SJSA1 (cell line): ENCODE measurements around the gene AEBP2. TPM values are rescaled to one million over a fixed set of nuclear protein-coding genes. Genes with fewer than 3 reads are reported as not detected.
"Not testable (repeated sequence)": the region's sequence is repeated elsewhere in the genome, so short reads cannot be mapped to it uniquely, and the experiment has no call there.

Experiments used
- DNase-seq, 2 experiments: peaks; one replicate each; pipeline ENCODE4 v3.0.0-alpha.2; 2015 to 2020; ENCODE audit warnings: low spot score in 2 of 2, low read depth in 1 of 2
- H3K27ac ChIP-seq: fragments of 250-450 bp; sonication (Bioruptor Pico); 2 replicates; pipeline ENCODE4 v1.5.1; 2020; ENCODE audit warnings: mild to moderate bottlenecking, moderate library complexity
- H3K27me3 ChIP-seq: fragments of 250-450 bp; sonication (Bioruptor Pico); replicated peaks from 2 replicates; pipeline ENCODE4 v1.5.1; 2020; ENCODE audit warnings: mild to moderate bottlenecking, moderate library complexity
- H3K36me3 ChIP-seq: fragments of 250-450 bp; sonication (Bioruptor Pico); 2 replicates; pipeline ENCODE4 v1.5.1; 2020; ENCODE audit warnings: mild to moderate bottlenecking
- H3K4me1 ChIP-seq: fragments of 250-450 bp; sonication (Bioruptor Pico); replicated peaks from 2 replicates; pipeline ENCODE4 v1.6.1; 2021; ENCODE audit warnings: mild to moderate bottlenecking
- H3K4me3 ChIP-seq: fragments of 250-450 bp; sonication (Bioruptor Pico); 2 replicates; pipeline ENCODE4 v1.5.1; 2020; ENCODE audit warnings: mild to moderate bottlenecking
- H3K9me3 ChIP-seq: fragments of 250-450 bp; sonication (Bioruptor Pico); replicated peaks from 2 replicates; pipeline ENCODE4 v1.5.1; 2020; ENCODE audit warnings: mild to moderate bottlenecking
- total RNA-seq: library from RNA; depleted of rRNA; stranded (reverse); fragments of >200 nt; shearing (Covaris generic); gene quantifications from 2 replicates; pipeline ENCODE4 v1.2.3, GENCODE V29; 2014

Gene AEBP2
- total RNA-seq, 1 experiment from 2014 or later: 14.6 TPM

DNA sequence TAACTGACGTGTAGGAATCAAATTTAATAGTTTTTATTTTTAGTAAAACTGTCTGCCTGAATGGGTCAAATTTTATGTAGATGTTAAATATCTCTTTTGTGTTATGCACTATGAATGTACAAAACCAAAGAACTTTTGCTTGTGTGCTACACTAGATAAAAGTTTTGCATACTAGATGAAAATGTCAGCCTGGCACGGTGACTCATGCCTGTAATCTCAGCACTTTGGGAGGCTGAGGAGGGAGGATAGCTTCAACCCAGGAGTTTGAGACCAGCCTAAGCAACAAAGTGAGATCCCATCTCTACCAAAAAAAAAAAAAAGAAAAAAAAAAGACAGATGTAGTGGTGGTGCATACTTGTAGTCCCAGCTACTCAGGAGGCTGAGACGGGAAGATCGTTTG, 11.1 kb downstream of the AEBP2 start:
- Histone ChIP-seq H3K9me3 (no peaks in the 10 kb centered on the region), H3K27me3 (no peaks in the 10 kb centered on the region), H3K27ac (no peak overlapping the region), H3K4me3 (no peak overlapping the region), H3K4me1 (no peaks in the 10 kb centered on the region; the same call in 1 of the 2 replicates), H3K36me3 (peaks cover 4% of the 10 kb centered on the region; the same call in 1 of the 2 replicates)
- DNase-seq: no peak

DNA sequence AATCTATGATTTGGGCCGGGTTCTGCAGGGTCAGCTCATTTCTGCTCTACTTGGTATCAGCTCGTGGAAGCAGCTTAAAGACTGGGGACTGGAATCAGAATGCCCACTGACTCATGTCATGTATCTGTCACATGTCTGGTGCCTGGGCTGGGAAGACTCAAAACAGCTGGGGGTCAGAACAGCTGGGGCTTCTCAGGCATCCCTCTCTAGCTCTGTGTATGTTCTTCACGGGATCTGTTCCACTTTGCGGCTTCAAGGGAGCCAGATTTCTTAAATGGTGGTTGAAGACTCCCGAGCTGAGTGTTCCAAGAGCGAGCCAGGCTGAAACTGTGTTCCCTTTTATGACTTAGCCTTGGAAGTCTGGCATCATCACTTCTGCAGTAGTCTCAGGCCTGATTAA, 11.9 kb downstream of the AEBP2 start:
- Histone ChIP-seq H3K9me3 (no peaks in the 10 kb centered on the region), H3K27ac (no peak overlapping the region), H3K4me1 (no peaks in the 10 kb centered on the region; the same call in 1 of the 2 replicates), H3K36me3 (peaks cover 4% of the 10 kb centered on the region; the same call in 1 of the 2 replicates), H3K4me3 (no peak overlapping the region), H3K27me3 (no peaks in the 10 kb centered on the region)
- no peak for DNase-seq

DNA sequence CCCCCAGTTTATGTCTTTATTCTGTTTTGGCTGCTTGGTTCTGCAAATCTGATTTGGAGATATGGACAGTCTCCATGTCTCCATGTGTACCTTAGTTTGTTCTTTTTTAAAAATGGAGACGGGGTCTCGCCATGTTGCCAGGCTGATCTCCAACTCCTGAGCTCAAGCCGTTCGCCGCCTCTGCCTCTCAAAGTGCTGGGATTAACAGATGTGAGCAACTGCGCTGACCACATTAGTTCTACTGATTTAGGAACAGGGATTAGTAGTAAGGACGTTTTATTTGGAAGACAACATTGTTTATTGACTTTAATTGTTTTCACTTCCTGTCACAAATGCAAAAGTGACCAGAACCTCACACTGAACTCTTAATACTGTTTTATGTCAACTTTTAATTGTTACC, 14.7 kb downstream of the AEBP2 start:
- H3K36me3 ChIP-seq: no peaks in the 10 kb centered on the region
- no peak for DNase-seq
- no peaks in the 10 kb centered on the region for H3K27me3 ChIP-seq
- H3K9me3 ChIP-seq: no peaks in the 10 kb centered on the region
- no peak overlapping the region for H3K4me3 ChIP-seq
- no peaks in the 10 kb centered on the region; the same call in 1 of the 2 replicates for H3K4me1 ChIP-seq
- H3K27ac ChIP-seq: no peak overlapping the region

DNA sequence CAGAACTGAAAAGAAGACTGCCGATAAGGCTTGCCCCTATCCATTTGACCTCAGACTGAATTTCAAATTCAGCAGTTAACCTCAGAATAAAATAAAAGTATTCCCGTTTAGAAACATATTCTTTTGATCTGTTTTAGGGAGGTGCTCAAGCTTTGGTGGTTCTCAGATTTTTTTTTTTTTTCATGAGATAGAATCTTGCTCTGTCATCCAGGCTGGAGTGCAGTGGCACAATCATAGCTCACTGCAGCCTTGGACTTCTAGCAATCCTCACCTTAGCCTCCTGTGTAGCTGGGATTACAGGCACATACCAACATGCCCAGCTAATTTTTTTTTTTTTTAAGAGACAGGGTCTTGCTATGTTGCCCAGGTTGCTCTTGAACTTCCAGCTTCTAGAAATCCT, 15.5 kb downstream of the AEBP2 start:
- no peak for DNase-seq

DNA sequence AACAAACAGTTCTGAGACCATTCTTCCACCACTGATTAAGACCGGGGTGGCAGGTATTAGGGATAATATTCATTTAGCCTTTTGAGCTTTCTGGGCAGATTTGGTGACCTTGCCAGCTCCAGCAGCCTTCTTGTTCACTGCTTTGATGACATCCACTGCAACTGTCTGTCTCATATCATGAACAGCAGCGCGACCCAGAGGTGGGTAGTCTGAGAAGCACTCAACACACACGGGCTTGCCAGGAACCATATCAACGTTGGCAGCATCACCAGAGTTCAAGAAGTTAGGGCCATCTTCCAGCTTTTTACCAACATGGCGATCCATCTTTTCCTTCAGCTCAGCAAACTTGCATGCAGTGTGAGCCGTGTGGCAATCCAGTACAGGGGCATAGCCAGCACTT, 16.9 kb downstream of the AEBP2 start:
- no peak overlapping the region for H3K27ac ChIP-seq
- no peaks in the 10 kb centered on the region for H3K27me3 ChIP-seq
- no peaks in the 10 kb centered on the region for H3K9me3 ChIP-seq
- DNase-seq: no peak
- no peaks in the 10 kb centered on the region; the same call in 1 of the 2 replicates for H3K36me3 ChIP-seq
- H3K4me3 ChIP-seq: no peak overlapping the region
- no peaks in the 10 kb centered on the region for H3K4me1 ChIP-seq

More for the DNA sequence above, 15.5 kb downstream of the AEBP2 start:
- H3K27me3 ChIP-seq: no peaks in the 10 kb centered on the region
- H3K36me3 ChIP-seq: no peaks in the 10 kb centered on the region; the same call in 1 of the 2 replicates
- H3K4me1 ChIP-seq: no peaks in the 10 kb centered on the region; the same call in 1 of the 2 replicates
- no peaks in the 10 kb centered on the region for H3K9me3 ChIP-seq
- H3K4me3 ChIP-seq: no peak overlapping the region
- H3K27ac ChIP-seq: no peak overlapping the region

DNA sequence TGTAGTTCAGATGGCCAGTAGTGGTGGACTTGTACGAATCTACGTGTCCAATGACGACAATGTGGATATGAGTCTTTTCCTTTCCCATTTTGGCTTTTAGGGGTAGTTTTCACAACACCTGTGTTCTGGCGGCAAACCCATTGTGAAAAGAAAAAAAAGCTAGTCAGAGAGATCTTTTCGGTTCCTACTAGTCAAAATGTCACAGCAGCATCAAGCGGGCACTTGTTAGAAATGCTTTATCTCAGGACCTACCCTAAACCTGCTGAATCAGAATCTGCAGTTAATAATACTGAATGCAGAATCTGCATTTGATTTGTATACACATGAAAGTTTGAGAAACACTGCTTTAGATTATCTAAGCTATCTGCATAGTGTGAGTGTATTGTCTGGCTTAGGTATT, 18.3 kb downstream of the AEBP2 start:
- H3K36me3 ChIP-seq: peaks cover 6% of the 10 kb centered on the region
- no peaks in the 10 kb centered on the region for H3K4me1 ChIP-seq
- H3K4me3 ChIP-seq: no peak overlapping the region
- no peaks in the 10 kb centered on the region for H3K27me3 ChIP-seq
- H3K27ac ChIP-seq: no peak overlapping the region
- DNase-seq: no peak
- H3K9me3 ChIP-seq: no peaks in the 10 kb centered on the region

DNA sequence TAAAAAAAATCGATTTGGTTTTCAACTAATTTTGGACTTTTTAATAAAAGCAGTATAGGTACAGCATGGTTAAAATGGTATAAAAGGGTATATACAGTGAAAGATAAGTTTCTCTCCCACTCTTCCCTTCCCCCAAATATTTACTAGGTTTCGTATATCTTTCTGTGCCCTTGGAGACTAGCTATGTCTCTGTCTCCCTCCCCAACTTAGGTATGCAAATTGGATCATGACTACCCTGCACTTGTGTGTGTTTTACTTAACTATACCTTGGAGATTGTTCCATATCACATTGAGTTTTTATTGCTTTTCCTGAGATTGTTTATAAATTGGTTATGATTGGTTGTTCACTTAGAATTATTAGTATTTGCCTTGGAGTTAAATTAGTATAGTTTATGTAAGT, 19.4 kb downstream of the AEBP2 start:
- DNase-seq: no peak
- Histone ChIP-seq H3K4me3 (no peak overlapping the region), H3K27me3 (no peaks in the 10 kb centered on the region), H3K27ac (no peak overlapping the region), H3K36me3 (peaks cover 14% of the 10 kb centered on the region), H3K9me3 (no peaks in the 10 kb centered on the region), H3K4me1 (no peaks in the 10 kb centered on the region)

DNA sequence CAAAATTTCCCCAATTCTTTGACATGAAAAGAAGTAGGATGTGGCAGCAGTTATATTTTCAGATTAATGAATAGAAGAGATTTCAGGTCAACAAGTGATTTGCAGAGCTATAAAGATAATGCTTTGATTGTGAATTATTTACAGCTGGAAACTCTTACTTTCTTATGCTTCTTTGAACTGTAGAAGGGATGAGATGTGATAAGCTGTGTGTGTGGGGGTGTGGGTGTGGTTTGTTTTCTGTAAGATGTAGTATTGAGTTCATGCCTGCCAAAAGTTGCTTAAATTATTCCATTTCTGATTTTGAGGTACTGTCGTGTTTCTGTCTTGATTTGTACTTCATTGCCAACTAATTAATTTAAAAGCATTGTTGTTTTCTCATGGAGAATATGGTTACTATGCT, 22.7 kb downstream of the AEBP2 start:
- H3K27me3 ChIP-seq: no peaks in the 10 kb centered on the region
- H3K4me1 ChIP-seq: no peaks in the 10 kb centered on the region
- H3K4me3 ChIP-seq: no peak overlapping the region
- no peak overlapping the region for H3K27ac ChIP-seq
- H3K36me3 ChIP-seq: peaks cover 31% of the 10 kb centered on the region
- DNase-seq: no peak
- H3K9me3 ChIP-seq: no peaks in the 10 kb centered on the region

DNA sequence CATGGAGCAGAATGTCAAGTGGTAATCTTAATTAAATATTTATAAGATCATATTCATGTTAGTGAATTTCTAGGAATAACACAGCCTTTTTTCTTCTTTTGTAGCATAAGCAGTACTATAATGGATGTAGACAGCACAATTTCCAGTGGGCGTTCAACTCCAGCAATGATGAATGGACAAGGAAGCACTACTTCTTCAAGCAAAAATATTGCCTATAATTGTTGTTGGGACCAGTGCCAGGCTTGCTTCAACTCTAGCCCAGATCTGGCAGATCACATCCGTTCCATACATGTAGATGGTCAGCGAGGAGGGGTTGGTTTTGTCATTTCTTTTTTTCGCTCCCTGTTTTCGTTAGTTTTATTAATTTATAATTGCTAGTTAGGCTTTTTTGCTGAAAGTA, 23.1 kb downstream of the AEBP2 start:
- peaks cover 35% of the 10 kb centered on the region for H3K36me3 ChIP-seq
- H3K27ac ChIP-seq: no peak overlapping the region

DNA sequence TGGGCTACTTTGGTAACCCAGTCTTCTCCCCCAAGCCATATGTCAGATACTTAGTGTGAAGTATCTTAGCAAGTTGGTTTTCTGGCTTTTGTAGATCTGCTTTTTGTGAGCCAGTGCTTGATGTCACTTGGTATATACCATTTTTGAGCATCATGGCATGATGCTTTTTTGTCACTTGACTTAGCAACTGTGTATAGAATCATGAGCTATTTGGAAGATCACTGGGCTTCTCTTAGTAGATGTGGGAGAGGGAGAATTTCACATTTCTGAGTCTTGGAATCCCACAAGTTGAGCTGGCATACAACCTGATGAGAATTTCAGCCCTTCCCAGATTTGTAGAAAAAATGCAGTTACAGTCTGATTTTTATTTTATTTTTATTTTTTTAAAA, 24.9 kb downstream of the AEBP2 start:
- Histone ChIP-seq H3K36me3 (peaks cover 44% of the 10 kb centered on the region), H3K27me3 (no peaks in the 10 kb centered on the region), H3K4me3 (no peak overlapping the region), H3K4me1 (no peaks in the 10 kb centered on the region), H3K9me3 (no peaks in the 10 kb centered on the region), H3K27ac (no peak overlapping the region)
- no peak for DNase-seq

More for the DNA sequence above, 23.1 kb downstream of the AEBP2 start:
- H3K9me3 ChIP-seq: no peaks in the 10 kb centered on the region
- no peaks in the 10 kb centered on the region for H3K4me1 ChIP-seq
- DNase-seq: no peak
- no peak overlapping the region for H3K4me3 ChIP-seq
- no peaks in the 10 kb centered on the region for H3K27me3 ChIP-seq

DNA sequence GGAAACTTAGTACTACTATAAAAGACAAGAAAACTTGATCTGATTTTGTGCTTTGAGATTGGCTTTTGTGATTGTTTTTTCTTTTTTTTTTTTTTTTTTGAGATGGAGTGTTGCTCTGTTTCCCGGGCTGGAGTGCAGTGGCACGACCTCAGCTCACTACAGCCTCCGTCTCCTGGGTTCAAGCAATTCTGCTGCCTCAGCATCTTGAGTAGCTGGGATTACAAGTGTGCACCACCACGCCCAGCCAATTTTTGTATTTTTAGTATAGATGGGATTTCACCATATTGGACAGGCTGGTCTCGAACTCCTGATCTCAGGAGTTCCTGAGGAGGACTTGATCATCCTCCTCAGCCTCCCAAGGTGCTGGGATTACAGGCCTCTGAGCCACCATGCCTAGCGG, 26.4 kb downstream of the AEBP2 start:
- no peak for DNase-seq
- Histone ChIP-seq H3K9me3 (no peaks in the 10 kb centered on the region), H3K4me1 (no peaks in the 10 kb centered on the region), H3K27me3 (no peaks in the 10 kb centered on the region), H3K4me3 (no peak overlapping the region), H3K36me3 (peaks cover 51% of the 10 kb centered on the region), H3K27ac (no peak overlapping the region)

DNA sequence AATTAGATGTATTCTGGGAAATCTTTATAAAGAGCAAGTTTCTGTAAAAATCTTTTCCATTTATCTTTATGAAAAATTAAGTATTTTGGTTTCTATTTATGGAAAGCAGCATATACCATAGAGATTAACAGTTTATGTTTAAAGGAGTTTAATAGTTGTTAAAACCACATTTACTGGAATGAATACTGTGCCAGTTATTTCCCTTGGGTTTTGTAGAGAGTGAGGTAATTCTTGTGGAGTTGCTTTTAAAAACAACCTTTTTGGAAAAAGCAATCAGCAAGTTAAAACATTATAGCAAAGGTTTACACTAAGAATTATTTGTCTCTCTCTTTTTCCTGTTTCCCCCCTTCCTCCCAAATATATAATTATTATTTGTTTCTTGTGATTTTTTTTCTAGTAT, 34.9 kb downstream of the AEBP2 start:
- no peak overlapping the region for H3K27ac ChIP-seq
- H3K4me3 ChIP-seq: no peak overlapping the region
- H3K9me3 ChIP-seq: no peaks in the 10 kb centered on the region
- no peaks in the 10 kb centered on the region for H3K4me1 ChIP-seq
- H3K36me3 ChIP-seq: peaks cover 40% of the 10 kb centered on the region
- no peak for DNase-seq
- H3K27me3 ChIP-seq: no peaks in the 10 kb centered on the region

DNA sequence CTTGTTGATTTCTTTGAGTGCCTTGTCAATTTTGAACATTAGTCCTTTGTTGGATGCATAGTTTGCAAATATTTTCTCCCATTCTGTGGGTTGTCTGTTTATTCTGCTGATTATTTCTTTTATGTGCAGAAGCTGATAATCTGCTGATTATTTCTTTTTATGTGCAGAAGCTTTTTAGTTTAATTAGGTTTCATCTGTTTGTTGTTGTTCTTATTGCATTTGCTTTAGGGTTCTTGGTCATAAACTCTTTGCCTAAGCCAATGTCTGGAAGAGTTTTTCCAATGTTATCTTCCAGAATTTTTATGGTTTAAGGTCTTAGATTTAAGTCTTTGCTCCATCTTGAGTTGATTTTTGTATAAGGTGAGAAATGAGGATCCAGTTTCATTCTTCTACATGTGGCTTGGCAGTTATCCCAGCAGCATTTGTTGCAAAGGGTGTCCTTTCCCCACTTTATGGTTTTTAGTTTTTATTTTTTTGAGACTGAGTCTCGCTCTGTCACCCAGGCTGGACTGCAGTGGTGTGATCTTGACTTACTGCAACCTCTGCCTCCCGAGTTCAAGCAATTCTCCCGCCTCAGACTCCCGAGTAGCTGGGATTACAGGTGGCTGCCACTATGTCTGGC, 36.7 kb downstream of the AEBP2 start:
- not testable (repeated sequence) for H3K4me3 ChIP-seq, H3K27ac ChIP-seq, H3K27me3 ChIP-seq, DNase-seq, H3K9me3 ChIP-seq, H3K4me1 ChIP-seq
- H3K36me3 ChIP-seq: peaks cover 46% of the 10 kb centered on the region

DNA sequence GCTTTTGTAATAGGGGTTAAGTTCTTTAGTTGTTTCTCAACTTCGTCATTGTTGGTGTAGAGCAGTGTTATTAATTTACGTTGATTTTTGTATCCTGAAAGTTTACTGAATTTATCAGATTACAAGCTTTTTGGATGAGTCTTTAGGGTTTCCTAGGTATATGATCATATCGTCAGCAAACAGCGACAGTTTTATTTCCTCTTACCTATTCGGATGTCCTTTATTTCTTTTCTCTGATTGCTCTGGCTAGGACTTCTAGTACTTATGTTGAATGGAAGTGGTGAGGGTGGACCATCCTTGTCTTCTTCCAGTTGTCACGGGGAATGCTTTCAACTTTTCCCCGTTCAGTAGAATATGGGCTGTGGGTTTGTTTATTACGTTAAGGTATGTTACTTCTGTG, 37.8 kb downstream of the AEBP2 start:
- H3K4me3 ChIP-seq: no peak overlapping the region
- H3K36me3 ChIP-seq: peaks cover 51% of the 10 kb centered on the region

DNA sequence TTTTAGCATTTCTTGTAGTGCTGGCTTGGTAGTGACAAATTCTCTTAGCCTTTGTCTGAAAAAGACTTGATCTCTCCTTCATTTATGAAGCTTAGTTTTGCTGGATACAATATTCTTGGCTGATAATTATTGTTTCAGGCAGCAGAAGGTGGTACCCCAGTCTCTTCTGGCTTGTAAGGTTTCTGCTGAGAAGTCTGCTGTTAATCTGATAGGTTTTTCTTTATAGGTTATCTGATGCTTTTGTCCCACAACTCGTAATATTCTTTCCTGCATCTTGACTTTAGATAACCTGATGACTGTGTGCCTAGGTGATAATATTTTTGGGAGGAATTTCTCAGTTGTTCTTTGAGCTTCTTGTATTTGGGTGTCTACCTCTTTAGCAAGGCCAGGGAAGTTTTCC, 41.2 kb downstream of the AEBP2 start:
- peaks cover 45% of the 10 kb centered on the region for H3K36me3 ChIP-seq
- no peak for DNase-seq
- H3K9me3 ChIP-seq: peaks cover 3% of the 10 kb centered on the region; the same call in 1 of the 2 replicates
- no peaks in the 10 kb centered on the region for H3K27me3 ChIP-seq
- no peak overlapping the region for H3K4me3 ChIP-seq
- no peak overlapping the region for H3K27ac ChIP-seq
- H3K4me1 ChIP-seq: no peaks in the 10 kb centered on the region

More for the DNA sequence above, 37.8 kb downstream of the AEBP2 start:
- Histone ChIP-seq H3K9me3 (peaks cover 3% of the 10 kb centered on the region; the same call in 1 of the 2 replicates), H3K27ac (no peak overlapping the region), H3K27me3 (no peaks in the 10 kb centered on the region), H3K4me1 (no peaks in the 10 kb centered on the region)
- no peak for DNase-seq
